OCI-LY1 (cell line): ENCODE data around the gene NFIL3.
"Not testable (repeated sequence)": the region's sequence is repeated elsewhere in the genome, so short reads cannot be mapped to it uniquely, and the experiment has no call there.

ENCODE experiments used
- H2AFZ ChIP-seq: fragments of 200-600 bp; sonication (generic), shearing (Covaris generic); 2 replicates; pipeline ENCODE4 v1.6.0; 2014; ENCODE audit warnings: antibody characterized with exemption, mild to moderate bottlenecking, low read length
- H3F3A ChIP-seq: fragments of 200-600 bp; sonication (generic), shearing (Covaris generic); 2 replicates; pipeline ENCODE4 v1.6.0; 2014; ENCODE audit warnings: mild to moderate bottlenecking, antibody characterized with exemption, low read length, moderate library complexity; ENCODE audit not compliant: insufficient read depth
- H3K27ac ChIP-seq: fragments of 200-600 bp; sonication (generic); 2 replicates; pipeline ENCODE4 v1.5.1; 2014; ENCODE audit warnings: low read length, mixed run types, mild to moderate bottlenecking, low read depth; ENCODE audit not compliant: poor library complexity, severe bottlenecking
- H3K27me3 ChIP-seq: fragments of 200-600 bp; sonication (generic); 2 replicates; pipeline ENCODE4 v1.6.0; 2014; ENCODE audit warnings: antibody characterized with exemption, mild to moderate bottlenecking, low read length, moderate library complexity; ENCODE audit not compliant: insufficient read depth
- H3K36me3 ChIP-seq: fragments of 200-600 bp; sonication (generic); 2 replicates; pipeline ENCODE4 v1.6.1; 2014; ENCODE audit warnings: mild to moderate bottlenecking, antibody characterized with exemption, low read length, moderate library complexity, mixed read lengths; ENCODE audit not compliant: insufficient read depth
- H3K4me1 ChIP-seq: fragments of 200-600 bp; sonication (generic); 2 replicates; pipeline ENCODE4 v1.5.1; 2014; ENCODE audit warnings: mild to moderate bottlenecking, low read length, moderate library complexity; ENCODE audit not compliant: insufficient read depth, severe bottlenecking
- H3K4me2 ChIP-seq: fragments of 200-600 bp; sonication (generic), shearing (Covaris generic); 2 replicates; pipeline ENCODE4 v1.6.1; 2014; ENCODE audit warnings: low read length
- H3K4me3 ChIP-seq: fragments of 200-600 bp; sonication (generic); 2 replicates; pipeline ENCODE4 v1.5.1; 2014; ENCODE audit warnings: low read length, low read depth, mild to moderate bottlenecking, mixed read lengths; ENCODE audit not compliant: poor library complexity, severe bottlenecking
- H3K79me2 ChIP-seq: fragments of 200-600 bp; shearing (Covaris generic); 2 replicates; pipeline ENCODE4 v1.6.1; 2016; ENCODE audit warnings: mixed run types, low read length, mixed read lengths; ENCODE audit not compliant: insufficient read depth
- H3K9ac ChIP-seq: fragments of 200-600 bp; sonication (generic), shearing (Covaris generic); 2 replicates; pipeline ENCODE4 v1.6.1; 2014; ENCODE audit warnings: mild to moderate bottlenecking, low read length, mixed read lengths
- H3K9me2 ChIP-seq: fragments of 200-600 bp; sonication (generic), shearing (Covaris generic); 2 replicates; pipeline ENCODE4 v1.6.1; 2014; ENCODE audit warnings: low read depth, mild to moderate bottlenecking, low read length, mixed read lengths
- H3K9me3 ChIP-seq: fragments of 200-600 bp; shearing (Covaris generic); 2 replicates; pipeline ENCODE4 v1.6.1; 2014; ENCODE audit warnings: low read length, mixed read lengths
- H4K20me1 ChIP-seq: fragments of 200-600 bp; sonication (generic), shearing (Covaris generic); 2 replicates; pipeline ENCODE4 v1.6.0; 2016; ENCODE audit warnings: mild to moderate bottlenecking, low read length; ENCODE audit not compliant: insufficient read depth
- EZH2 ChIP-seq: fragments of 200-600 bp; sonication (generic), shearing (Covaris generic); IDR thresholded peaks from 2 replicates; pipeline ENCODE4 v1.8.0; 2017; ENCODE audit warnings: borderline replicate concordance, mixed run types, mild to moderate bottlenecking, antibody characterized with exemption, low read length, moderate library complexity, mixed read lengths
- TF ChIP-seq, protein P1 (sequence below): fragments of 200-600 bp; sonication (generic), shearing (Covaris generic); IDR thresholded peaks from 2 replicates; pipeline ENCODE4 v1.5.1; 2017; ENCODE audit warnings: mild to moderate bottlenecking, antibody characterized with exemption, low read length, moderate library complexity, mixed read lengths

The NFIL3 gene

DNA sequence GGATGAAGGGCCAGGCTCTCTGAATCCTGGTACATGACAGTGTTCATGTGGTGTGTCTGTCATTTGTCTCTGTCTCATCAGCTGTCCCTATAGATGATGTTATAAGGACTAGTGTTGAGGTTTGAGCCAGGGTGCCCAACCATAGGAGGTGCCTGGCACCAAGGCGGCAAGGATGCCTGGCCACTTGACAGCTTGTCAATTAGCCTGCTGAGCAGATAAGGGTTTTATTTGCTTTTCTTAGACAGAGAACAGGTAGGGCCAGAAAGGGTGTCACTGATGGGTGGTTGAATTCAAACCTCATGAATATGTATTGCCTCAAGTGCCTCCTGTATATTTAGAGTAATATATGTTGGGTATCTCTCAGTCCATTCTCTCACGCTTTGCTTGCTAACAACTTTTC lies 31.8 kb downstream of the NFIL3 start:
- Histone ChIP-seq H3K4me1 (no peaks in the 10 kb centered on the region), H4K20me1 (no peaks in the 10 kb centered on the region), H3K9ac (no peak overlapping the region), H3K27me3 (0 out of 2 replicates have a peak, but pooled peaks cover 4% of the 10 kb centered on the region), H3K9me3 (no peaks in the 10 kb centered on the region), H3K4me3 (no peak overlapping the region), H3K27ac (no peak overlapping the region), H2AFZ (no peak overlapping the region), H3K79me2 (no peaks in the 10 kb centered on the region), H3K4me2 (no peak overlapping the region), H3K9me2 (no peaks in the 10 kb centered on the region), H3F3A (no peaks in the 10 kb centered on the region), H3K36me3 (no peaks in the 10 kb centered on the region)
- TF ChIP-seq EZH2, result no peak
- TF ChIP-seq, protein P1, sequence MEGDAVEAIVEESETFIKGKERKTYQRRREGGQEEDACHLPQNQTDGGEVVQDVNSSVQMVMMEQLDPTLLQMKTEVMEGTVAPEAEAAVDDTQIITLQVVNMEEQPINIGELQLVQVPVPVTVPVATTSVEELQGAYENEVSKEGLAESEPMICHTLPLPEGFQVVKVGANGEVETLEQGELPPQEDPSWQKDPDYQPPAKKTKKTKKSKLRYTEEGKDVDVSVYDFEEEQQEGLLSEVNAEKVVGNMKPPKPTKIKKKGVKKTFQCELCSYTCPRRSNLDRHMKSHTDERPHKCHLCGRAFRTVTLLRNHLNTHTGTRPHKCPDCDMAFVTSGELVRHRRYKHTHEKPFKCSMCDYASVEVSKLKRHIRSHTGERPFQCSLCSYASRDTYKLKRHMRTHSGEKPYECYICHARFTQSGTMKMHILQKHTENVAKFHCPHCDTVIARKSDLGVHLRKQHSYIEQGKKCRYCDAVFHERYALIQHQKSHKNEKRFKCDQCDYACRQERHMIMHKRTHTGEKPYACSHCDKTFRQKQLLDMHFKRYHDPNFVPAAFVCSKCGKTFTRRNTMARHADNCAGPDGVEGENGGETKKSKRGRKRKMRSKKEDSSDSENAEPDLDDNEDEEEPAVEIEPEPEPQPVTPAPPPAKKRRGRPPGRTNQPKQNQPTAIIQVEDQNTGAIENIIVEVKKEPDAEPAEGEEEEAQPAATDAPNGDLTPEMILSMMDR, result no peak

DNA sequence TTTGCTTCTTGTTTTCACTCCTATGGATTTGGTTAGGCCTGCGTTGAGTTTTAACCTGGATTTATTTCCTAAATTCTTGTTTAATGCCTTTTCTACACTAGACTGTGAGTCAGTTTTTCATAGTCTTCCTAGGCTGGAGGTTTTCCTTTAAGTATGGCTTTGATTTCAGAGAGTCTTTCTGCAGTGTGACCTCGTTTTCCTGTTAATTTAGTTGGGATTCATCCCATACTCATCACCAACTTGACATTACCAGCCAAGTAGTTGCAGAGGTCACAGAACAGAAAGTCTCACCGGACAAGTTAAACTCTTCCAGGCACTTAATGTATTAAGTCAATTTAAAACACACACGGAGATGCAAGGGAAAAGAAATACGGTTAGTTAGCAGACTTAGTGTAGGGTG lies 32.2 kb downstream of the NFIL3 start:
- Histone ChIP-seq H3K9ac (no peak overlapping the region), H3F3A (no peaks in the 10 kb centered on the region), H3K9me2 (no peaks in the 10 kb centered on the region), H2AFZ (no peak overlapping the region), H3K4me1 (no peaks in the 10 kb centered on the region), H3K4me2 (no peak overlapping the region), H3K4me3 (no peak overlapping the region), H3K27ac (no peak overlapping the region), H3K79me2 (no peaks in the 10 kb centered on the region), H4K20me1 (no peaks in the 10 kb centered on the region), H3K36me3 (no peaks in the 10 kb centered on the region), H3K9me3 (no peaks in the 10 kb centered on the region), H3K27me3 (0 out of 2 replicates have a peak, but pooled peaks cover 4% of the 10 kb centered on the region)
- TF ChIP-seq, protein P1, result no peak
- TF ChIP-seq EZH2, result no peak

DNA sequence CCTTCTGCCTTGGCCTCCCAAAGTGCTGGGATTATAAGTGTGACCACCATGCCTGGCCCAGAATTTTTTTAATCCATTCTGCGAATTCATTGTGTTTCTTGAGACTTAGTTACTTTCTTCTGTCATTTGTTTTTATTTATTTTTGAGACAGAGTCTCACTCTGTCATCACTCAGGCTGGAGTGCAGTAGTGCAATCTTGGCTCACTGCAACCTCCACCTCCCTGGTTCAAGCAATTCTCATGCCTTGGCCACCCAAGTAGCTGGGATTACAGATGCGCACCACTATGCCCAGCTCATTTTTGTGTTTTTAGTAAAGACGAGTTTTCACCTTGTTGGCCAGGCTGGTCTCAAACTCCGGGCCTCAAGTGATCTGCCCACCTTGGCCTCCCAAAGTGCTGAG lies 33.9 kb downstream of the NFIL3 start:
- H3K4me1 ChIP-seq, H3K4me3 ChIP-seq, H3F3A ChIP-seq, H3K4me2 ChIP-seq, H3K9me2 ChIP-seq, H3K9ac ChIP-seq, H3K9me3 ChIP-seq, H3K79me2 ChIP-seq, H3K27me3 ChIP-seq, H3K27ac ChIP-seq, H4K20me1 ChIP-seq, H3K36me3 ChIP-seq, H2AFZ ChIP-seq: not testable (repeated sequence)

DNA sequence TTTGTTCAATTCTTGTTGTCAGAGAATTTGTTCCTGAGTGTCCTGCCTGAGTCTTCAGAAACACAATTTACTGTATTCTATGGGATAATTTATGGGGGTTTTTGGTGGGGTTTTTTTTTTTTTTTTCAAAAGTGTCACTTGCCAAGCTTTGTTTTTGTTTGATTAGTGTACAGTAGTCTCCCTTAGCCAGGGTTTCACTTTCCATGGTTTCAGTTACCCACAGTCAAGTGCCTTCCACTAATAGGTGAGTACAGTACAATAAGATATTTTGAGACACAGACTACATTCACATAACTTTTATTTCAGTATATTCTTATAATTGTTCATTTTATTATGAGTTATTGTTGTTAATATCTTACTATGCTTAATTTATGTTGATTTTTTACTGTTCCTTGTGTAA lies 36.9 kb downstream of the NFIL3 start:
- Histone ChIP-seq H3K4me3 (no peak overlapping the region), H3K36me3 (no peaks in the 10 kb centered on the region), H3F3A (no peaks in the 10 kb centered on the region), H4K20me1 (no peaks in the 10 kb centered on the region), H3K27ac (no peak overlapping the region), H3K79me2 (no peaks in the 10 kb centered on the region), H3K9ac (no peak overlapping the region), H3K9me2 (no peaks in the 10 kb centered on the region), H3K27me3 (no peaks in the 10 kb centered on the region), H3K4me1 (no peaks in the 10 kb centered on the region), H2AFZ (no peak overlapping the region), H3K9me3 (no peaks in the 10 kb centered on the region), H3K4me2 (no peak overlapping the region)
- TF ChIP-seq, protein P1, result no peak
- TF ChIP-seq EZH2, result no peak
